OCI-LY3 (cell line): ENCODE measurements around the gene FMNL1.

Experiments used
- H2AFZ ChIP-seq: fragments of 200-600, 300-600 bp; shearing (Covaris generic); 2 replicates; pipeline ENCODE4 v1.6.0; 2014; ENCODE audit warnings: antibody characterized with exemption, low read depth, low read length
- H3K27ac ChIP-seq: fragments of 200-600, 300-600 bp; sonication (generic); 2 replicates; pipeline ENCODE4 v1.5.1; 2014; ENCODE audit warnings: mild to moderate bottlenecking, low read length, moderate library complexity, mixed read lengths
- H3K27me3 ChIP-seq: fragments of 200-600, 300-600 bp; sonication (generic); 2 replicates; pipeline ENCODE4 v1.6.1; 2014; ENCODE audit warnings: low read depth, low read length, mixed read lengths
- H3K36me3 ChIP-seq: fragments of 200-600, 300-600 bp; sonication (generic); replicated peaks from 2 replicates; pipeline ENCODE3; 2014; ENCODE audit warnings: low read depth, low read length, mixed read lengths
- H3K4me1 ChIP-seq: fragments of 300-600, 200-600 bp; sonication (generic); 2 replicates; pipeline ENCODE4 v1.6.1; 2014; ENCODE audit warnings: low read length, mixed read lengths
- H3K4me2 ChIP-seq: fragments of 200-600, 300-600 bp; sonication (generic); 2 replicates; pipeline ENCODE4 v1.6.1; 2014; ENCODE audit warnings: low read length, mixed read lengths
- H3K4me3 ChIP-seq: fragments of 300-600, 200-600 bp; sonication (generic); 2 replicates; pipeline ENCODE4 v1.5.1; 2014; ENCODE audit warnings: antibody characterized with exemption, mild to moderate bottlenecking, low read length, moderate library complexity
- H3K79me2 ChIP-seq: fragments of 300-600, 200-600 bp; shearing (Covaris generic); 2 replicates; pipeline ENCODE4 v1.6.1; 2014; ENCODE audit warnings: mild to moderate bottlenecking, low read length, mixed read lengths
- H3K9ac ChIP-seq: fragments of 300-600, 200-600 bp; shearing (Covaris generic); 2 replicates; pipeline ENCODE4 v1.6.0; 2014; ENCODE audit warnings: mild to moderate bottlenecking, low read length, moderate library complexity
- H3K9me3 ChIP-seq: fragments of 200-600, 300-600 bp; shearing (Covaris generic); 2 replicates; pipeline ENCODE4 v1.6.1; 2014; ENCODE audit warnings: low read length, mixed read lengths; ENCODE audit not compliant: insufficient read depth
- H4K20me1 ChIP-seq: fragments of 200-600, 300-600 bp; sonication (generic); 2 replicates; pipeline ENCODE4 v1.6.1; 2016; ENCODE audit warnings: low read length, mixed read lengths; ENCODE audit not compliant: insufficient read depth
- EZH2phosphoT487 ChIP-seq: fragments of 200-600 bp; shearing (Covaris generic); IDR thresholded peaks from 2 replicates; pipeline ENCODE4 v1.6.1; 2018; ENCODE audit warnings: antibody characterized with exemption, mixed run types, low read depth
- TF ChIP-seq, protein P1 (sequence below): fragments of 200-600, 300-600 bp; sonication (generic); IDR thresholded peaks from 2 replicates; pipeline ENCODE4 v1.5.1; 2014; ENCODE audit warnings: antibody characterized with exemption, low read length, low read depth

Gene FMNL1

DNA sequence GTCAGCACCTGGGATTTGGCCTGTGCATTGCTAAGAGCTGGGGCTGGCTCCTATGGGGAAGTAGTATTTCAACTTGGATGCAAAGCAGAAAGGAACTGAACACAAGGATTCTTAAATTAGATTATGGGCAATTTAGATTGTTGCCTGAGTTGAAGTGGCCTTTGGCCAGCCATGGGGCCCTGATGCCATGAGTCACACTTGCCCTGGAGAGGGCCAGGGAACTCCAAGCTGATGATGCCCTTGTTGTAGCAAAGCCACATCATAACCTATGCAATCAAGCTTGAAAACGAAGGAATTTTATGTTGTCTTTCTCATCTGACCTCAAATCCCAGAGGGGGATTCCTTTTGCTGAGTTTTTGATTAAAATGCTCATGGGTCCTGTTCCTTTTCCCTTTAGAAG is 44.1 kb downstream of the FMNL1 start:
- Histone ChIP-seq H3K9ac (no peak overlapping the region), H4K20me1 (no peaks in the 10 kb centered on the region; the same call in 1 of the 2 replicates), H3K36me3 (peaks cover 60% of the 10 kb centered on the region), H3K4me1 (no peaks in the 10 kb centered on the region), H3K27me3 (no peaks in the 10 kb centered on the region), H3K4me3 (no peak overlapping the region), H2AFZ (no peak overlapping the region), H3K9me3 (no peaks in the 10 kb centered on the region), H3K4me2 (no peak overlapping the region), H3K27ac (no peak overlapping the region), H3K79me2 (no peaks in the 10 kb centered on the region)
- TF ChIP-seq EZH2phosphoT487 = no peak
- TF ChIP-seq, protein P1, sequence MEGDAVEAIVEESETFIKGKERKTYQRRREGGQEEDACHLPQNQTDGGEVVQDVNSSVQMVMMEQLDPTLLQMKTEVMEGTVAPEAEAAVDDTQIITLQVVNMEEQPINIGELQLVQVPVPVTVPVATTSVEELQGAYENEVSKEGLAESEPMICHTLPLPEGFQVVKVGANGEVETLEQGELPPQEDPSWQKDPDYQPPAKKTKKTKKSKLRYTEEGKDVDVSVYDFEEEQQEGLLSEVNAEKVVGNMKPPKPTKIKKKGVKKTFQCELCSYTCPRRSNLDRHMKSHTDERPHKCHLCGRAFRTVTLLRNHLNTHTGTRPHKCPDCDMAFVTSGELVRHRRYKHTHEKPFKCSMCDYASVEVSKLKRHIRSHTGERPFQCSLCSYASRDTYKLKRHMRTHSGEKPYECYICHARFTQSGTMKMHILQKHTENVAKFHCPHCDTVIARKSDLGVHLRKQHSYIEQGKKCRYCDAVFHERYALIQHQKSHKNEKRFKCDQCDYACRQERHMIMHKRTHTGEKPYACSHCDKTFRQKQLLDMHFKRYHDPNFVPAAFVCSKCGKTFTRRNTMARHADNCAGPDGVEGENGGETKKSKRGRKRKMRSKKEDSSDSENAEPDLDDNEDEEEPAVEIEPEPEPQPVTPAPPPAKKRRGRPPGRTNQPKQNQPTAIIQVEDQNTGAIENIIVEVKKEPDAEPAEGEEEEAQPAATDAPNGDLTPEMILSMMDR = no peak

DNA sequence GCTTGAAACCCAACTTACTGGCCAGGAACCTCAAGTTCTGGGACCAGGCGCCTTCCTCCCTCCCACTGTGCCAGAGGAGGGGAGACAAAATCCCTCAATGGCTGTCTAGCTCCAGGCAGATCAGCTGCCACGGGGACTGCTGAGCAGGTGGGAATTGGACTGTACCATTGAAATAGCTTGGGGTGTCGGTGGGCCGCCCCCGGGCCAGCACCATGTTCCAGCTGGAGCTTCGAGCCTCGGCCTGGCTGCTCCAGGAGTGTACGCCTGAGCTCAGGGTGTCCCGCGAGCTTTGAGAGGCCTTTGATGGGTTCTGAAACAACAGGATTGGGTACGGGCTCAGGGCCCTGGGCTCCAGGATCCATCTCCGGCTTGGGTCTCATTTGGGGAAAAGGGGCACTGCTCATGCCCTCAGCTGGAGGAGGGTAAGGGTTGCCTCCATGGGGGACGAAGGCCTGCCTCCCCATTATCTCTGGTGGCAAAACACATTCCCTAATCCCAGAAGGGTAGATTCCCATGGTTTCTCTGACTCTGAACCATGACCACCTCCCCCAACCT is 44.8 kb downstream of the FMNL1 start:
- H3K27me3 ChIP-seq = no peaks in the 10 kb centered on the region
- H3K4me3 ChIP-seq = no peak overlapping the region
- no peaks in the 10 kb centered on the region for H3K4me1 ChIP-seq
- no peak overlapping the region for H3K9ac ChIP-seq
- H3K79me2 ChIP-seq = no peaks in the 10 kb centered on the region
- H3K4me2 ChIP-seq = no peak overlapping the region
- TF ChIP-seq, protein P1 = no peak
- TF ChIP-seq EZH2phosphoT487 = no peak
- H3K9me3 ChIP-seq = no peaks in the 10 kb centered on the region
- H3K36me3 ChIP-seq = peaks cover 60% of the 10 kb centered on the region
- no peak overlapping the region for H2AFZ ChIP-seq
- no peaks in the 10 kb centered on the region; the same call in 1 of the 2 replicates for H4K20me1 ChIP-seq
- no peak overlapping the region for H3K27ac ChIP-seq

- Histone ChIP-seq H3K79me2 (no peaks in the 10 kb centered on the region), H4K20me1 (no peaks in the 10 kb centered on the region; the same call in 1 of the 2 replicates), H3K36me3 (peaks cover 63% of the 10 kb centered on the region), H3K27ac (no peak overlapping the region), H3K9ac (no peak overlapping the region), H3K9me3 (no peaks in the 10 kb centered on the region), H3K4me1 (no peaks in the 10 kb centered on the region), H3K4me3 (no peak overlapping the region), H3K27me3 (no peaks in the 10 kb centered on the region), H3K4me2 (no peak overlapping the region), H2AFZ (no peak overlapping the region)
- TF ChIP-seq EZH2phosphoT487 = no peak
- TF ChIP-seq, protein P1 = no peak
Measured at GRCh38 chr17:45267436-45268055, 45.9 kb downstream of the FMNL1 start.

- H3K9ac ChIP-seq = no peak overlapping the region
- H3K36me3 ChIP-seq = peaks cover 62% of the 10 kb centered on the region
- H3K4me3 ChIP-seq = no peak overlapping the region
- H3K9me3 ChIP-seq = no peaks in the 10 kb centered on the region
- no peak for TF ChIP-seq EZH2phosphoT487
- TF ChIP-seq, protein P1 = no peak
- H4K20me1 ChIP-seq = no peaks in the 10 kb centered on the region
- H3K27ac ChIP-seq = no peak overlapping the region
- no peaks in the 10 kb centered on the region for H3K27me3 ChIP-seq
- no peaks in the 10 kb centered on the region for H3K4me1 ChIP-seq
- H2AFZ ChIP-seq = no peak overlapping the region
- H3K4me2 ChIP-seq = no peak overlapping the region
- no peaks in the 10 kb centered on the region; the same call in 1 of the 2 replicates for H3K79me2 ChIP-seq
Measured at GRCh38 chr17:45269912-45270311, 48.2 kb downstream of the FMNL1 start.
